HepG2 (cell line): ENCODE data around the gene DNAJC7. TPM values are rescaled to one million over a fixed set of nuclear protein-coding genes. Genes with fewer than 3 reads are reported as not detected.

ENCODE experiments used
- ETV5 ChIP-seq: IDR thresholded peaks from 2 replicates; pipeline ENCODE4 v1.6.1; 2018; ENCODE audit warnings: missing biosample characterization, missing genetic modification reagents, inconsistent platforms, borderline replicate concordance
- KDM2A ChIP-seq: sonication (generic); formaldehyde crosslinking; IDR thresholded peaks from 2 replicates; pipeline ENCODE4 v1.4.0; 2020; ENCODE audit warnings: low read depth, missing genetic modification reagents, borderline replicate concordance
- MIXL1 ChIP-seq: IDR thresholded peaks from 2 replicates; pipeline ENCODE4 v1.6.1; 2016
- MTF1 ChIP-seq: sonication (generic); formaldehyde crosslinking; IDR thresholded peaks from 2 replicates; pipeline ENCODE4 v1.5.0; 2020; ENCODE audit warnings: missing genetic modification reagents
- RFX1 ChIP-seq: fragments of 450-650 bp; IDR thresholded peaks from 2 replicates; pipeline ENCODE4 v1.6.1; 2017
- RFXANK ChIP-seq: IDR thresholded peaks from 2 replicates; pipeline ENCODE4 v1.6.1; 2016
- TSC22D2 ChIP-seq: sonication (generic); formaldehyde crosslinking; IDR thresholded peaks from 2 replicates; pipeline ENCODE4 v1.5.1; 2020; ENCODE audit warnings: missing genetic modification reagents, mild to moderate bottlenecking, borderline replicate concordance
- YEATS2 ChIP-seq: sonication (generic); formaldehyde crosslinking; IDR thresholded peaks from 2 replicates; pipeline ENCODE4 v1.4.0; 2020; ENCODE audit warnings: missing genetic modification reagents, borderline replicate concordance
- ZNF431 ChIP-seq: sonication (generic); formaldehyde crosslinking; IDR thresholded peaks from 2 replicates; pipeline ENCODE4 v1.9.0; 2022; ENCODE audit warnings: missing genetic modification reagents, low read depth, mild to moderate bottlenecking, borderline replicate concordance
- ZNF543 ChIP-seq: sonication (generic); formaldehyde crosslinking; IDR thresholded peaks from 2 replicates; pipeline ENCODE4 v1.4.0; 2020; ENCODE audit warnings: mild to moderate bottlenecking, missing genetic modification reagents
- polyA plus RNA-seq, 8 experiments: library from polyadenylated mRNA; depleted of rRNA in 3 of 8; stranded (reverse) in 7 of 8; unstranded in 1 of 8; fragments of >200 nt; fragmentation: Illumina TruSeq in 4 of 8; extraction: Trizol in 4 of 8; gene quantifications; 2 replicates each; pipeline versions ENCODE4 v1.2.1 to v1.2.3, GENCODE V29; 2011 to 2016; ENCODE audit warnings: low read depth in 4 of 8, missing spikeins in 1 of 8, mixed read lengths in 1 of 8; ENCODE audit not compliant: insufficient read depth in 1 of 8
- total RNA-seq, 5 experiments: library from RNA; depleted of rRNA; stranded (reverse); fragments of >200 nt; fragmentation: Illumina TruSeq; extraction: Trizol; gene quantifications; 2 replicates each; pipeline ENCODE4 v1.2.3, GENCODE V29; 2016; ENCODE audit warnings: low read depth in 1 of 5
- TF ChIP-seq, protein P1 (sequence below): sonication (generic); formaldehyde crosslinking; IDR thresholded peaks from 2 replicates; pipeline ENCODE4 v1.5.0; 2020; ENCODE audit warnings: mild to moderate bottlenecking, missing genetic modification reagents, borderline replicate concordance
- TF ChIP-seq, protein P2 (sequence below): sonication (generic); formaldehyde crosslinking; conservative IDR thresholded peaks from 2 replicates; pipeline ENCODE4 v1.4.0; 2020; ENCODE audit warnings: mild to moderate bottlenecking, missing genetic modification reagents, moderate library complexity
- TF ChIP-seq, protein P3 (sequence below): sonication (generic); formaldehyde crosslinking; IDR thresholded peaks from 2 replicates; pipeline ENCODE4 v1.8.1; 2023; ENCODE audit warnings: mild to moderate bottlenecking, inconsistent platforms, moderate library complexity, missing genetic modification reagents, borderline replicate concordance
- TF ChIP-seq, protein P4 (sequence below): sonication (generic); formaldehyde crosslinking; IDR thresholded peaks from 2 replicates; pipeline ENCODE4 v1.8.0; 2022; ENCODE audit warnings: mild to moderate bottlenecking, missing genetic modification reagents, moderate library complexity

DNAJC7 gene
- total and polyA plus RNA-seq, 2 of the 13 experiments (the other 11 are each of a cell fraction or from before 2014, with no cell fraction given), result 47.7 to 132 TPM

DNA sequence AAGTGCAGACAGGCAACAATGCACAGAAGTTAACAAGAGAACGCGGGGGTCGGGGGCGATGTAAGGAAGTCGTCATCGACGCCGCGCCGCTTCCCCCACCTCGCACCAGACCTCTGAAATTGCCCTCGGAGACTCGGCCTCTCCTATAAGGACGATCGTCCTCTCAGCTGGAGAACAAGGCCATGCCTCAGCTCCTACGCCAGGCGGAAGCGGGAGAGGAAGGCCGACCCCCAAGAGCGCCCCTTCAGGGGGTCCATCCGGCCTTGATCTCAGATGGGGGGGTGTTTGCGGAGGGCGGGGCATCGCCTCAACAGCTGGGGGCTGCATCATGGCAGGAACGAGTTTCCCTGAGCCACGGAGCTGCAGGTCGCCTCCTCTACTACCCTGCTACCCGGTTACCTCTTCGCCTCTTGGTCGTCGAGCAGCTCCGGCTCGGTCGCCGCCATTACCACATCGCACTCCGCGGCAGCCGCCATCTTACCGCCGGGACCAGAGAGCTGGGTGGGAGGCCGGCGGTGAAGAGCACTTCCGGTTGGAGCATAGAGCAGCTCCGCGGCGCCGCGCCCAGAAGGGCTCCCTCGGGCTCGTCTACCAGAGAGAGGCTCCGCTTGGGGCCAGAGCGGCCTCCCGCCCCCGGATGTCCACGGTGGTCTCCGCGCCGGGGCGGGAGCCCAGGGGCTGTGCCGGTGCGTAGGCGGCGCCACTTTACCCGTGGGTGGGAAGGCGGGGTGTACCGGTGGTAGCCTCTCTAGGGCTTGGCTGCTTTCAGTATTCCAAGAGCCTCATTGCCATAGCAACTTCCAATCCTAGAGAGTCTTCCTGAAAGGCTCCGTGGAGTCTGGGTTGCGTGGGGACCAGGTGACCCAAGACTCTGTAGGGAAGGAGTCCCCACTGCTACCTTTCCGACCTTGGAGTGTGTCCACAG lies at the start of gene DNAJC7 (continued):
- TF ChIP-seq, protein P1, sequence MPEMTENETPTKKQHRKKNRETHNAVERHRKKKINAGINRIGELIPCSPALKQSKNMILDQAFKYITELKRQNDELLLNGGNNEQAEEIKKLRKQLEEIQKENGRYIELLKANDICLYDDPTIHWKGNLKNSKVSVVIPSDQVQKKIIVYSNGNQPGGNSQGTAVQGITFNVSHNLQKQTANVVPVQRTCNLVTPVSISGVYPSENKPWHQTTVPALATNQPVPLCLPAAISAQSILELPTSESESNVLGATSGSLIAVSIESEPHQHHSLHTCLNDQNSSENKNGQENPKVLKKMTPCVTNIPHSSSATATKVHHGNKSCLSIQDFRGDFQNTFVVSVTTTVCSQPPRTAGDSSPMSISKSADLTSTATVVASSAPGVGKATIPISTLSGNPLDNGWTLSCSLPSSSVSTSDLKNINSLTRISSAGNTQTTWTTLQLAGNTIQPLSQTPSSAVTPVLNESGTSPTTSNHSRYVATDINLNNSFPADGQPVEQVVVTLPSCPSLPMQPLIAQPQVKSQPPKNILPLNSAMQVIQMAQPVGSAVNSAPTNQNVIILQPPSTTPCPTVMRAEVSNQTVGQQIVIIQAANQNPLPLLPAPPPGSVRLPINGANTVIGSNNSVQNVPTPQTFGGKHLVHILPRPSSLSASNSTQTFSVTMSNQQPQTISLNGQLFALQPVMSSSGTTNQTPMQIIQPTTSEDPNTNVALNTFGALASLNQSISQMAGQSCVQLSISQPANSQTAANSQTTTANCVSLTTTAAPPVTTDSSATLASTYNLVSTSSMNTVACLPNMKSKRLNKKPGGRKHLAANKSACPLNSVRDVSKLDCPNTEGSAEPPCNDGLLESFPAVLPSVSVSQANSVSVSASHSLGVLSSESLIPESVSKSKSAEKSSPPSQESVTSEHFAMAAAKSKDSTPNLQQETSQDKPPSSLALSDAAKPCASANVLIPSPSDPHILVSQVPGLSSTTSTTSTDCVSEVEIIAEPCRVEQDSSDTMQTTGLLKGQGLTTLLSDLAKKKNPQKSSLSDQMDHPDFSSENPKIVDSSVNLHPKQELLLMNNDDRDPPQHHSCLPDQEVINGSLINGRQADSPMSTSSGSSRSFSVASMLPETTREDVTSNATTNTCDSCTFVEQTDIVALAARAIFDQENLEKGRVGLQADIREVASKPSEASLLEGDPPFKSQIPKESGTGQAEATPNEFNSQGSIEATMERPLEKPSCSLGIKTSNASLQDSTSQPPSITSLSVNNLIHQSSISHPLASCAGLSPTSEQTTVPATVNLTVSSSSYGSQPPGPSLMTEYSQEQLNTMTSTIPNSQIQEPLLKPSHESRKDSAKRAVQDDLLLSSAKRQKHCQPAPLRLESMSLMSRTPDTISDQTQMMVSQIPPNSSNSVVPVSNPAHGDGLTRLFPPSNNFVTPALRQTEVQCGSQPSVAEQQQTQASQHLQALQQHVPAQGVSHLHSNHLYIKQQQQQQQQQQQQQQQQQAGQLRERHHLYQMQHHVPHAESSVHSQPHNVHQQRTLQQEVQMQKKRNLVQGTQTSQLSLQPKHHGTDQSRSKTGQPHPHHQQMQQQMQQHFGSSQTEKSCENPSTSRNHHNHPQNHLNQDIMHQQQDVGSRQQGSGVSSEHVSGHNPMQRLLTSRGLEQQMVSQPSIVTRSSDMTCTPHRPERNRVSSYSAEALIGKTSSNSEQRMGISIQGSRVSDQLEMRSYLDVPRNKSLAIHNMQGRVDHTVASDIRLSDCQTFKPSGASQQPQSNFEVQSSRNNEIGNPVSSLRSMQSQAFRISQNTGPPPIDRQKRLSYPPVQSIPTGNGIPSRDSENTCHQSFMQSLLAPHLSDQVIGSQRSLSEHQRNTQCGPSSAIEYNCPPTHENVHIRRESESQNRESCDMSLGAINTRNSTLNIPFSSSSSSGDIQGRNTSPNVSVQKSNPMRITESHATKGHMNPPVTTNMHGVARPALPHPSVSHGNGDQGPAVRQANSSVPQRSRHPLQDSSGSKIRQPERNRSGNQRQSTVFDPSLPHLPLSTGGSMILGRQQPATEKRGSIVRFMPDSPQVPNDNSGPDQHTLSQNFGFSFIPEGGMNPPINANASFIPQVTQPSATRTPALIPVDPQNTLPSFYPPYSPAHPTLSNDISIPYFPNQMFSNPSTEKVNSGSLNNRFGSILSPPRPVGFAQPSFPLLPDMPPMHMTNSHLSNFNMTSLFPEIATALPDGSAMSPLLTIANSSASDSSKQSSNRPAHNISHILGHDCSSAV (CRISPR knock-in tag), result no peak
- TF ChIP-seq MTF1 (no peak), YEATS2 (peak; percentile 95), KDM2A (CRISPR knock-in tag) (peak; percentile 96), ZNF543 (peak; percentile 94), ETV5 (CRISPR knock-in tag) (peak; percentile 94), MIXL1 (CRISPR knock-in tag) (peak; percentile 55; the same call in 1 of the 2 replicates), RFXANK (peak; percentile 86), ZNF431 (CRISPR knock-in tag) (peak; percentile 79; the same call in 1 of the 2 replicates), TSC22D2 (CRISPR knock-in tag) (peak; percentile 76; the same call in 1 of the 2 replicates), RFX1 (peak; percentile 79)
- TF ChIP-seq, protein P2, sequence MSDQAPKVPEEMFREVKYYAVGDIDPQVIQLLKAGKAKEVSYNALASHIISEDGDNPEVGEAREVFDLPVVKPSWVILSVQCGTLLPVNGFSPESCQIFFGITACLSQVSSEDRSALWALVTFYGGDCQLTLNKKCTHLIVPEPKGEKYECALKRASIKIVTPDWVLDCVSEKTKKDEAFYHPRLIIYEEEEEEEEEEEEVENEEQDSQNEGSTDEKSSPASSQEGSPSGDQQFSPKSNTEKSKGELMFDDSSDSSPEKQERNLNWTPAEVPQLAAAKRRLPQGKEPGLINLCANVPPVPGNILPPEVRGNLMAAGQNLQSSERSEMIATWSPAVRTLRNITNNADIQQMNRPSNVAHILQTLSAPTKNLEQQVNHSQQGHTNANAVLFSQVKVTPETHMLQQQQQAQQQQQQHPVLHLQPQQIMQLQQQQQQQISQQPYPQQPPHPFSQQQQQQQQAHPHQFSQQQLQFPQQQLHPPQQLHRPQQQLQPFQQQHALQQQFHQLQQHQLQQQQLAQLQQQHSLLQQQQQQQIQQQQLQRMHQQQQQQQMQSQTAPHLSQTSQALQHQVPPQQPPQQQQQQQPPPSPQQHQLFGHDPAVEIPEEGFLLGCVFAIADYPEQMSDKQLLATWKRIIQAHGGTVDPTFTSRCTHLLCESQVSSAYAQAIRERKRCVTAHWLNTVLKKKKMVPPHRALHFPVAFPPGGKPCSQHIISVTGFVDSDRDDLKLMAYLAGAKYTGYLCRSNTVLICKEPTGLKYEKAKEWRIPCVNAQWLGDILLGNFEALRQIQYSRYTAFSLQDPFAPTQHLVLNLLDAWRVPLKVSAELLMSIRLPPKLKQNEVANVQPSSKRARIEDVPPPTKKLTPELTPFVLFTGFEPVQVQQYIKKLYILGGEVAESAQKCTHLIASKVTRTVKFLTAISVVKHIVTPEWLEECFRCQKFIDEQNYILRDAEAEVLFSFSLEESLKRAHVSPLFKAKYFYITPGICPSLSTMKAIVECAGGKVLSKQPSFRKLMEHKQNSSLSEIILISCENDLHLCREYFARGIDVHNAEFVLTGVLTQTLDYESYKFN (CRISPR knock-in tag), result peak; percentile 42
- TF ChIP-seq, protein P3, sequence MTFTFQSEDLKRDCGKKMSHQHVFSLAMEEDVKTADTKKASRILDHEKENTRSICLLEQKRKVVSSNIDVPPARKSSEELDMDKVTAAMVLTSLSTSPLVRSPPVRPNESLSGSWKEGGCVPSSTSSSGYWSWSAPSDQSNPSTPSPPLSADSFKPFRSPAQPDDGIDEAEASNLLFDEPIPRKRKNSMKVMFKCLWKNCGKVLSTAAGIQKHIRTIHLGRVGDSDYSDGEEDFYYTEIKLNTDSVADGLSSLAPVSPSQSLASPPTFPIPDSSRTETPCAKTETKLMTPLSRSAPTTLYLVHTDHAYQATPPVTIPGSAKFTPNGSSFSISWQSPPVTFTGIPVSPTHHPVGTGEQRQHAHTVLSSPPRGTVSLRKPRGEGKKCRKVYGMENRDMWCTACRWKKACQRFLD, result peak; percentile 96
- TF ChIP-seq, protein P4, sequence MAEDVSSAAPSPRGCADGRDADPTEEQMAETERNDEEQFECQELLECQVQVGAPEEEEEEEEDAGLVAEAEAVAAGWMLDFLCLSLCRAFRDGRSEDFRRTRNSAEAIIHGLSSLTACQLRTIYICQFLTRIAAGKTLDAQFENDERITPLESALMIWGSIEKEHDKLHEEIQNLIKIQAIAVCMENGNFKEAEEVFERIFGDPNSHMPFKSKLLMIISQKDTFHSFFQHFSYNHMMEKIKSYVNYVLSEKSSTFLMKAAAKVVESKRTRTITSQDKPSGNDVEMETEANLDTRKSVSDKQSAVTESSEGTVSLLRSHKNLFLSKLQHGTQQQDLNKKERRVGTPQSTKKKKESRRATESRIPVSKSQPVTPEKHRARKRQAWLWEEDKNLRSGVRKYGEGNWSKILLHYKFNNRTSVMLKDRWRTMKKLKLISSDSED (CRISPR knock-in tag), result no peak
